Memory B cell (primary cell): ENCODE data around the gene SLC1A2.

Experiments used
- ATAC-seq: fragments of 150-1000 bp; cut with Tn5 transposase; 2 replicates; pipeline ENCODE4 v1.10.0; 2021; ENCODE audit warnings: low read depth, mild to moderate bottlenecking, moderate library complexity
- DNase-seq, 2 donors: peaks; one replicate each; pipeline ENCODE4 v3.0.0; 2022; ENCODE audit warnings: low spot score in 2 of 2
- H3K27ac Mint-ChIP-seq: one replicate; pipeline ENCODE4 v1.8.0; 2022; ENCODE audit warnings: mild to moderate bottlenecking, moderate library complexity, mixed read lengths
- H3K27me3 Mint-ChIP-seq: one replicate; pipeline ENCODE4 v1.8.0; 2022; ENCODE audit warnings: mixed read lengths
- H3K36me3 Mint-ChIP-seq: one replicate; pipeline ENCODE4 v1.8.0; 2022; ENCODE audit warnings: mild to moderate bottlenecking, mixed read lengths
- H3K4me1 Mint-ChIP-seq: one replicate; pipeline ENCODE4 v1.8.0; 2022; ENCODE audit warnings: mixed read lengths
- H3K4me3 Mint-ChIP-seq: one replicate; pipeline ENCODE4 v1.8.0; 2022; ENCODE audit warnings: mild to moderate bottlenecking, moderate library complexity, mixed read lengths
- H3K9me3 Mint-ChIP-seq: one replicate; pipeline ENCODE4 v1.8.0; 2022; ENCODE audit warnings: mixed read lengths

The SLC1A2 gene

DNA sequence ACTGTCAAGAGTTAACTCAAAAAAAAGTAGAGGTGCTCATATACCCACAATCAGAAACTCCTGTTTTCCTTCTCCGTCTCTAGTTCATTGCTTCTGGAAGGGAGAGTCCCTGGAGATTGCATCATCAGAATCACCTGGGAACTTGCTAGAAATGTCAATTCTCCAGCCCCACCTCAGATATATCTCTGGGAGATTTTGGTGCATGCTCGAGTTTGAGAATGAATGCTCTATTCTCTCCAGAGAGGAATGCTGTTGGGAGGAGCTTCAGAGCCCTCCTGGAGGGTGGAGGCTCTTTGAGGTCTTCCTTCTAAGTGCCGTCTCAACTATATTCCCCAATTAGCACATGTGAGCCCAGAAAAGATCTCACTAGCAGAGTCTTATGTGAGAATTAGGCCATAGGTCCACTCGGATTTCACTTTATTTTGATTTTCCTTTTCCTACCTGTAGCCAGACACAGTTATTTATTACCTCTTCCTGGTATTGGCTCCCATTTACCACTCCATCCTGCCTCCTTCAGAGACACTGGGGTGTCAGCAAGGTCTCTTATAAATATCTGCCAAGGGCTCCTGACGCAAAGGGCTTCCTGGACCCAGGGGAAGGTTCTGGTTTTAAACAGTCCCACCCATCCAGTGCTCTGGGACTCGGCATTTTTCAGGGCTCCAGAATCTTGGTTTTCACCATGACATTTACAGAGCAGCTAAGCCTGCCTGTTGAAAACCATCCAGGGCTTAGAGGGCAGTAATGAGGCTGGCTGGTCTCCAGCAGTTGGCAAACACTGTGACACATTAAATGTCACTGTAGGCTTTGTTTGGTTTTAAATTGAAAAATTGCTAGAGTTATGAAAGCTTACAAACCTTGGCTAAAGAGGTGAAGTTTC, 144.2 kb downstream of the SLC1A2 start:
- no peaks in the 10 kb centered on the region for H3K27me3 Mint-ChIP-seq
- H3K27ac Mint-ChIP-seq, result no peak overlapping the region
- H3K4me1 Mint-ChIP-seq, result peaks cover 16% of the 10 kb centered on the region
- H3K36me3 Mint-ChIP-seq, result no peaks in the 10 kb centered on the region
- H3K9me3 Mint-ChIP-seq, result no peaks in the 10 kb centered on the region
- ATAC-seq, result no peak
- no peak overlapping the region for H3K4me3 Mint-ChIP-seq
- DNase-seq, result no peak

- peak; percentile 31 for ATAC-seq
- H3K4me3 Mint-ChIP-seq, result no peak overlapping the region
- no peak overlapping the region for H3K27ac Mint-ChIP-seq
- peaks cover 13% of the 10 kb centered on the region for H3K4me1 Mint-ChIP-seq
- no peaks in the 10 kb centered on the region for H3K9me3 Mint-ChIP-seq
- DNase-seq, result no peak
- H3K27me3 Mint-ChIP-seq, result no peaks in the 10 kb centered on the region
- no peaks in the 10 kb centered on the region for H3K36me3 Mint-ChIP-seq
Measured at GRCh38 chr11:35272391-35272902, 146.9 kb downstream of the SLC1A2 start.

GRCh38 chr11:35271031-35271430, 148.3 kb downstream of the SLC1A2 start:
- Mint-ChIP-seq H3K27me3 (no peaks in the 10 kb centered on the region), H3K4me1 (peaks cover 16% of the 10 kb centered on the region), H3K4me3 (no peak overlapping the region), H3K36me3 (no peaks in the 10 kb centered on the region), H3K27ac (no peak overlapping the region), H3K9me3 (no peaks in the 10 kb centered on the region)
- DNase-seq (no peak), ATAC-seq (no peak)

DNA sequence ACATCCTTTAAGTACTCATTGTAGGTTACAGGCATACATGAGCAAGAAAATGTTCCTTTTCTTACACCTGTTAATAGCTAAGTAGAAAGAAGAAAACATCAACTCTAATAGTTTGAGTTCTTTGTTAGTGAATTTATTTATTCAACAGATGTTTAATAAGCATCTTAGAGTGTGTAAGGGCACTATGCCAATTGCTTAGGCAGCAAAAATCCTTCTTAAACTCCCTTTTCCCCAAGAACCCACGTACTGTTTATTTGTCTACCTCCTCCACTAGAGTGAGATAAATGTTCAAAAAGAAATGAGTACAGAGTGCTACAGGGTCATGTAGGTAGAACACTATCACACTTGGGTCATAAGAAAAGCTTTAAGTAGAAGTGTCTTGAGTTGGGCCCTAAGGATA, 149.0 kb downstream of the SLC1A2 start:
- no peaks in the 10 kb centered on the region for H3K9me3 Mint-ChIP-seq
- DNase-seq, result no peak
- no peaks in the 10 kb centered on the region for H3K36me3 Mint-ChIP-seq
- no peaks in the 10 kb centered on the region for H3K27me3 Mint-ChIP-seq
- ATAC-seq, result no peak
- H3K4me3 Mint-ChIP-seq, result no peak overlapping the region
- H3K27ac Mint-ChIP-seq, result no peak overlapping the region
- H3K4me1 Mint-ChIP-seq, result peaks cover 22% of the 10 kb centered on the region

DNA sequence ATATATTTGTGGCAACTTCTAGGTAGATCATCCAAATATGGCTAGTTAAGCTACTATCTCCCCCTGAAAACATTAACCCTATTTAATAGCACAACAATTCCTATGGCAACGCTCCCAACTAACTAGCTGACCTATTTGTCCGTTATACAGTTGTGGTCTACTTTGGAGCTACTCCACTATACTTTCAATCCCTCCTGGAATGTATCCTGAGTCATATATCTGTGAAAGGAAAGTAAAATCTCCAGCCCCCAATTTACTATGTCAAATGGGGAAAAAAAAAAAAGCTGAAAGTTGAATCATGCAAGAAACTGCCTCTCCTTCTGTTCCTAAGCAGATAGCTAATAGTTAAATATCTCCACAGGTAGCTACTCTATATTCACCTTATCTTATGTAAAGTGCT, 151.9 kb downstream of the SLC1A2 start:
- no peak for ATAC-seq
- H3K36me3 Mint-ChIP-seq, result no peaks in the 10 kb centered on the region
- peaks cover 22% of the 10 kb centered on the region for H3K4me1 Mint-ChIP-seq
- no peak overlapping the region for H3K4me3 Mint-ChIP-seq
- H3K27me3 Mint-ChIP-seq, result no peaks in the 10 kb centered on the region
- no peaks in the 10 kb centered on the region for H3K9me3 Mint-ChIP-seq
- no peak overlapping the region for H3K27ac Mint-ChIP-seq
- no peak for DNase-seq

- DNase-seq (no peak), ATAC-seq (no peak)
- H3K4me3 Mint-ChIP-seq, result no peak overlapping the region
- H3K9me3 Mint-ChIP-seq, result no peaks in the 10 kb centered on the region
- H3K27ac Mint-ChIP-seq, result no peak overlapping the region
- no peaks in the 10 kb centered on the region for H3K27me3 Mint-ChIP-seq
- H3K4me1 Mint-ChIP-seq, result peaks cover 11% of the 10 kb centered on the region
- H3K36me3 Mint-ChIP-seq, result no peaks in the 10 kb centered on the region
Measured at GRCh38 chr11:35265755-35266454, 153.5 kb downstream of the SLC1A2 start.

DNA sequence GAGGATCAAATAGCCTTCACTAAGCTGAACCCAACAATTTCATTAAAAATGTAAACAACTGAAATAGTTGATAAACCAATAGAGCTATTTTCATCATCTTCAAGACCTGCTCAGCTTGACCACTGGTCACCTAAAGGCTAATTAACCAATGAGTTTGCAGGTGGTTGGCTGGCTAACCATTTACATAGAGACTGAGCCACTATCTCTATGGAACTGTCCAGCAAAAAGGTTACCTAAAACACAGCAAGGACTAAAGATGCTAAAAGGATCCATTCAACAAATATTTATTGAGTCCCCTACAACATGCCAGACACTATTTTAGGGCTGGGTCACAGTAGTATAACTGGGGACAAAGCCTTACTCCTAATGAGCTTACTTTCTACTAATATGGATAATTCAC, 156.6 kb downstream of the SLC1A2 start:
- Mint-ChIP-seq H3K36me3 (no peaks in the 10 kb centered on the region), H3K4me3 (no peak overlapping the region), H3K27ac (no peak overlapping the region), H3K9me3 (no peaks in the 10 kb centered on the region), H3K4me1 (peaks cover 9% of the 10 kb centered on the region), H3K27me3 (no peaks in the 10 kb centered on the region)
- ATAC-seq, result no peak
- DNase-seq, result no peak

DNA sequence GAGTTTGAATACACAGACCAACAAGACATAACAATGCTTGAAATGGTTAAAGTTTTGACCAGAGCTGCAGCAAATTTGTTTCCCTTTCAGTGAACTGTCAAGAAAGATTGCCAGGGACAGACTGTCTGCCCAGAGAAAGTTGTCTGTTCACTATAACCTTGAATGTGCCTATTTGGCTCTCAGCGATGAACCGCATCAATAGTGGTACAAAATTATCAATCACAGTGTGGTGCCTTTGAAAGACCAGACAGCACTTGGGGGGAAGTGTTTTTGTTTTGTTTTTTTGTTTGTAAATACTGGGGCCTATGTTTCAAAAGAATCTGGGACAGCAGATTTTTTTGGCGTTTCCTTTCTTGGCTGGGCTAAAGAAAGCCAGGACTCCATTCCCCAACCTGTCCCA, 157.3 kb downstream of the SLC1A2 start:
- H3K27ac Mint-ChIP-seq, result no peak overlapping the region
- no peak for DNase-seq
- no peaks in the 10 kb centered on the region for H3K9me3 Mint-ChIP-seq
- peaks cover 14% of the 10 kb centered on the region for H3K4me1 Mint-ChIP-seq
- H3K4me3 Mint-ChIP-seq, result no peak overlapping the region
- H3K27me3 Mint-ChIP-seq, result no peaks in the 10 kb centered on the region
- no peak for ATAC-seq
- no peaks in the 10 kb centered on the region for H3K36me3 Mint-ChIP-seq

DNA sequence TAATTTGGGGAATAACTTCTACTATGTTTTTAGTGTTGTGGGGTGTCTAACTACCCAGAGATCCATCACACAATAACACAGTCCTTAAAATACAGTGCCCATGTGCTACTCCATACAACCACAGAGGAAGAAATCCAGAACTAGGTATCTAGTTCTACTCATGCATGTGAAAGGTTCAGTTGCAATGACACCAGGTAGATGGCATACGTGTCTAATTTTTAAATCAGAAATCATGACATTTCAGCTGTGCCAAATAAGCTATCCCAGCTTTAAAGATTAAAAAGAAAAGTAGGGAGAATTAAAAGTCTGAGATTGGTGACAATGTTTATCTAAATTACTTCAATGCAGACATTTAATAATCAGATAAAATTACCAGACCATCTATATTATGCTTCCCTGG, 158.2 kb downstream of the SLC1A2 start:
- no peak overlapping the region for H3K4me3 Mint-ChIP-seq
- no peak overlapping the region for H3K27ac Mint-ChIP-seq
- H3K27me3 Mint-ChIP-seq, result no peaks in the 10 kb centered on the region
- no peak for DNase-seq
- no peaks in the 10 kb centered on the region for H3K9me3 Mint-ChIP-seq
- ATAC-seq, result no peak
- H3K4me1 Mint-ChIP-seq, result peaks cover 12% of the 10 kb centered on the region
- H3K36me3 Mint-ChIP-seq, result no peaks in the 10 kb centered on the region

- ATAC-seq (no peak), DNase-seq (no peak)
- H3K4me3 Mint-ChIP-seq, result no peak overlapping the region
- H3K9me3 Mint-ChIP-seq, result no peaks in the 10 kb centered on the region
- peaks cover 5% of the 10 kb centered on the region for H3K4me1 Mint-ChIP-seq
- no peaks in the 10 kb centered on the region for H3K27me3 Mint-ChIP-seq
- no peak overlapping the region for H3K27ac Mint-ChIP-seq
- no peaks in the 10 kb centered on the region for H3K36me3 Mint-ChIP-seq
Measured at GRCh38 chr11:35260342-35260985, 158.9 kb downstream of the SLC1A2 start.

GRCh38 chr11:35259529-35259928, 159.8 kb downstream of the SLC1A2 start:
- no peak for DNase-seq
- Mint-ChIP-seq H3K27me3 (no peaks in the 10 kb centered on the region), H3K9me3 (no peaks in the 10 kb centered on the region), H3K27ac (no peak overlapping the region), H3K4me3 (no peak overlapping the region), H3K36me3 (no peaks in the 10 kb centered on the region), H3K4me1 (peaks cover 5% of the 10 kb centered on the region)
- ATAC-seq, result no peak

DNA sequence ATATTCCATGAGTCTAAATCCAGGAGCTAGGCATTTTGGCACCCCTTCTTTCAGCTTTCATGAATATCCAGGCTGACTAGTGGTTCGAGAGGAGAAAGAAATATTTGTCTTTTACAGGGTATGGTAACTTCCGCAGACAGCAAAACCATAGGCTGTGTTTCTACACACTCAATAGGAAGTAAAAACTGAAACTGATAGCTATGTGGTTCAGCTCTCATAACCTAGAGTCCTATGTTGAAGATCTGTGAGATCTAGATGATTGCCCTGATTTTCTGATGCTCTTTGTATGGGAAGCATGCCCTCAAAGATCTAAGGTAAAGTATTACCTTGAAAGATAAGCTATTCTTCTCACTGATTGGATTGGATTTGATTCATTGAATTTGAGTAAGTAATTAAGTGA, 162.1 kb downstream of the SLC1A2 start:
- Mint-ChIP-seq H3K27ac (peak overlapping the region; percentile 89), H3K4me1 (peaks cover 5% of the 10 kb centered on the region)

GRCh38 chr11:35256296-35256695, 163.1 kb downstream of the SLC1A2 start:
- no peaks in the 10 kb centered on the region for H3K27me3 Mint-ChIP-seq
- no peaks in the 10 kb centered on the region for H3K9me3 Mint-ChIP-seq
- H3K36me3 Mint-ChIP-seq, result no peaks in the 10 kb centered on the region
- peaks cover 5% of the 10 kb centered on the region for H3K4me1 Mint-ChIP-seq
- ATAC-seq, result no peak
- H3K27ac Mint-ChIP-seq, result no peak overlapping the region
- H3K4me3 Mint-ChIP-seq, result no peak overlapping the region
- no peak for DNase-seq

More for the DNA sequence above, 162.1 kb downstream of the SLC1A2 start:
- ATAC-seq (peak; percentile 100), DNase-seq (peak in 1 of 2 donors; percentile 18)
- Mint-ChIP-seq H3K4me3 (peak overlapping the region; percentile 53), H3K36me3 (no peaks in the 10 kb centered on the region), H3K9me3 (no peaks in the 10 kb centered on the region), H3K27me3 (no peaks in the 10 kb centered on the region)

DNA sequence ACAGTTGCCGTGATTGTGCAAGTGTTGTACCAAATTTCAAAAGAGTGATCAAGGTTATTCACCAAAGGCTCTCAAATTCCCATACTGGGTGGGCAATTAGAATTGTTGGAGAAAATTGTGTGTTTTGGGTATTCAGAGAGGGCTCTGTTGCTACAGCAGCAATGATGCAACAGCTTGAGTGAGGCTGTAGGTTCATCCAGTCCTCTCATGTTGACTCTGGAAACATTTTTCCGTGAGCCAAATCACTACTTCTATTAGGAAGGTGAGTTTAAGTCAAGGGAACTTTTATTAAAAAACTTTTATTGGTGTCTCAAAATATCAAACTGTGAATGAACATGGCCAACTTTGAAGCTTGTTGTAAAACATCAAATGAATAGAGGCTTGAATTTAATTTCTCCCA, 163.8 kb downstream of the SLC1A2 start:
- H3K27ac Mint-ChIP-seq, result no peak overlapping the region
- no peaks in the 10 kb centered on the region for H3K27me3 Mint-ChIP-seq
- H3K36me3 Mint-ChIP-seq, result no peaks in the 10 kb centered on the region
- DNase-seq (no peak), ATAC-seq (no peak)
- H3K9me3 Mint-ChIP-seq, result no peaks in the 10 kb centered on the region
- H3K4me1 Mint-ChIP-seq, result peaks cover 5% of the 10 kb centered on the region
- H3K4me3 Mint-ChIP-seq, result no peak overlapping the region
